Left ventricle myocardium inferior (tissue), 1 donor: Measurements from ENCODE around the gene PRKCQ. TPM values are rescaled to one million over a fixed set of nuclear protein-coding genes. Genes with fewer than 3 reads are reported as not detected.

ENCODE experiments used
- DNase-seq: peaks from one replicate; pipeline ENCODE4 v3.0.0-alpha.2; 2020
- H3K27ac ChIP-seq: fragments of 200-600 bp; replicated peaks from 2 replicates; pipeline ENCODE4 v1.8.0; 2021
- H3K27me3 ChIP-seq: fragments of 200-600 bp; 2 replicates; pipeline ENCODE4 v1.8.0; 2021; ENCODE audit warnings: low read depth
- H3K36me3 ChIP-seq: fragments of 200-600 bp; 2 replicates; pipeline ENCODE4 v1.8.0; 2021
- H3K4me1 ChIP-seq: fragments of 200-600 bp; 2 replicates; pipeline ENCODE4 v1.8.0; 2021
- H3K4me3 ChIP-seq: fragments of 200-600 bp; 2 replicates; pipeline ENCODE4 v1.8.0; 2021; ENCODE audit warnings: mild to moderate bottlenecking, moderate library complexity
- H3K9me3 ChIP-seq: fragments of 200-600 bp; replicated peaks from 2 replicates; pipeline ENCODE4 v1.8.0; 2021
- CTCF ChIP-seq: fragments of 200-600 bp; IDR thresholded peaks from 2 replicates; pipeline ENCODE4 v1.8.0; 2021; ENCODE audit warnings: antibody characterized with exemption, mild to moderate bottlenecking, borderline replicate concordance
- intact Hi-C: fragments of 100-400 bp; cut with micrococcal nuclease; formaldehyde crosslinking; loops from one replicate; pipeline ENCODE4 v1.11.0; 2022
- long read RNA-seq: library from polyadenylated mRNA; unstranded; transcript quantifications from one replicate; pipeline ENCODE4 v2.0.0, GENCODE V29; 2021
- total RNA-seq: library from RNA; stranded (reverse); fragmentation: NEBNext Ultra II Directional; extraction: Animal tissue kit (Norgen Biotek cat#: 25700); gene quantifications from one replicate; pipeline ENCODE4 v1.2.1, GENCODE V29; 2021
- donor health status: DM: no; HTN: yes; CAD: no; lungs with severe emphysema.

The PRKCQ gene
- 0.16 TPM for total RNA-seq
- long read RNA-seq = 0 reads

DNA sequence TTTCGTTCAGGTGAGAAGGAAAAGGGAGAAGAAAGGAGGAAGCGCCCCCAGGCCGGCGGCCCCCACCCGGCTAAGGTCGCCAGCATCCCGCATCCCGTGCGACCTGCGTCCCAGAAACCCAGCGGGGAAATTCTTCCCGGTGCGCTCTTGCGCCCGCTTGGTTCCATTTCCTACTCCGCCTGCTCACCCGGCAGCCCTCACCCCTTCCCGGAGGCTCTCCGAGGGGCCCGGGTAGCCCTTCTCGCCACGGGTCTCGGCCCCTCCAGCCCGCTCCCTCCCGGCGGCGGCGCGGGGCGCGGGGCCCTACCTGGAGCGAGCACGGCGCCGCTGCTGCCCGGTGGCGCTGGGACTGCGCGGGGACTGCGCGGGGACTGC, at the start of gene PRKCQ:
Gene PRKCQ, minus strand, starts transcription at position 373 of the 375 bp plus-strand sequence. CDS start 65,141 bp downstream, outside the sequence.
- H3K9me3 ChIP-seq = no peaks in the 10 kb centered on the region
- TF ChIP-seq CTCF = no peak
- H3K4me3 ChIP-seq = peak within 1 kb of the TSS; percentile 68
- intact Hi-C loops = loop anchor here (5.0 kb wide), 1 partner anchor 87 kb away; no protein-coding TSS in a partner anchor
- no peaks in the 10 kb centered on the region for H3K36me3 ChIP-seq
- H3K4me1 ChIP-seq = peaks cover 10% of the 10 kb centered on the region
- H3K27me3 ChIP-seq = peaks cover 85% of the 10 kb centered on the region
- H3K27ac ChIP-seq = no peak within 1 kb of the TSS
- no peak for DNase-seq

- Histone ChIP-seq H3K4me1 (no peaks in the 10 kb centered on the region), H3K36me3 (no peaks in the 10 kb centered on the region), H3K27ac (no peak overlapping the region), H3K9me3 (no peaks in the 10 kb centered on the region), H3K4me3 (no peak overlapping the region), H3K27me3 (peaks cover 30% of the 10 kb centered on the region)
- no peak for DNase-seq
- intact Hi-C loops = no loop called here
- TF ChIP-seq CTCF = no peak
Observed at GRCh38 chr10:6625428-6625827, 45.4 kb upstream of the PRKCQ start.

- no peak for TF ChIP-seq CTCF
- H3K27me3 ChIP-seq = peaks cover 30% of the 10 kb centered on the region
- intact Hi-C loops = no loop called here
- H3K4me3 ChIP-seq = no peak overlapping the region
- H3K27ac ChIP-seq = no peak overlapping the region
- no peaks in the 10 kb centered on the region for H3K36me3 ChIP-seq
- H3K4me1 ChIP-seq = no peaks in the 10 kb centered on the region
- DNase-seq = no peak
- H3K9me3 ChIP-seq = no peaks in the 10 kb centered on the region
Observed at GRCh38 chr10:6624392-6624791, 44.3 kb upstream of the PRKCQ start.

- H3K9me3 ChIP-seq = no peaks in the 10 kb centered on the region
- no peaks in the 10 kb centered on the region for H3K36me3 ChIP-seq
- intact Hi-C loops = no loop called here
- peaks cover 35% of the 10 kb centered on the region for H3K27me3 ChIP-seq
- H3K4me1 ChIP-seq = no peaks in the 10 kb centered on the region
- H3K27ac ChIP-seq = no peak overlapping the region
- no peak for TF ChIP-seq CTCF
- H3K4me3 ChIP-seq = no peak overlapping the region
- no peak for DNase-seq
Observed at GRCh38 chr10:6622921-6623320, 42.8 kb upstream of the PRKCQ start.

GRCh38 chr10:6621536-6621935, 41.5 kb upstream of the PRKCQ start:
- no peak for TF ChIP-seq CTCF
- Histone ChIP-seq H3K4me3 (no peak overlapping the region), H3K9me3 (no peaks in the 10 kb centered on the region), H3K27ac (no peak overlapping the region), H3K4me1 (no peaks in the 10 kb centered on the region), H3K27me3 (peaks cover 39% of the 10 kb centered on the region), H3K36me3 (no peaks in the 10 kb centered on the region)
- intact Hi-C loops = no loop called here
- no peak for DNase-seq

- H3K27ac ChIP-seq = no peak overlapping the region
- no peak for TF ChIP-seq CTCF
- no peaks in the 10 kb centered on the region for H3K9me3 ChIP-seq
- H3K27me3 ChIP-seq = peaks cover 42% of the 10 kb centered on the region
- DNase-seq = no peak
- intact Hi-C loops = no loop called here
- no peak overlapping the region for H3K4me3 ChIP-seq
- no peaks in the 10 kb centered on the region for H3K4me1 ChIP-seq
- H3K36me3 ChIP-seq = no peaks in the 10 kb centered on the region
Observed at GRCh38 chr10:6619660-6620059, 39.6 kb upstream of the PRKCQ start.
